NCI-H1105 (cell line): ENCODE data around the gene PERP.
"Not testable (repeated sequence)": the region's sequence is repeated elsewhere in the genome, so short reads cannot be mapped to it uniquely, and the experiment has no call there.

Source experiments
- DNase-seq: peaks from one replicate; lab custom pipeline; 2025; lab: John Stamatoyannopoulos, UW

PERP gene

GRCh38 chr6:138107078-138107751 lies at the start of gene PERP:
PERP (minus strand) TSS chr6:138107419; CDS start chr6:138107340, 79 bp downstream.
- DNase-seq = peak; percentile 54

- no peak for DNase-seq
Observed at GRCh38 chr6:138155443-138155842, 48.2 kb upstream of the PERP start.

- DNase-seq = no peak
Observed at GRCh38 chr6:138146544-138146943, 39.3 kb upstream of the PERP start.

- DNase-seq = no peak
Observed at GRCh38 chr6:138145402-138145801, 38.2 kb upstream of the PERP start.

- no peak for DNase-seq
Observed at GRCh38 chr6:138142806-138143205, 35.6 kb upstream of the PERP start.

GRCh38 chr6:138129190-138129589 lies 22.0 kb upstream of the PERP start:
- no peak for DNase-seq

GRCh38 chr6:138128096-138128495 lies 20.9 kb upstream of the PERP start:
- no peak for DNase-seq

- DNase-seq = no peak
Observed at GRCh38 chr6:138124096-138124495, 16.9 kb upstream of the PERP start.

GRCh38 chr6:138119976-138120375 lies 12.8 kb upstream of the PERP start:
- DNase-seq = no peak

- not testable (repeated sequence) for DNase-seq
Observed at GRCh38 chr6:138119229-138119628, 12.0 kb upstream of the PERP start.

- DNase-seq = no peak
Observed at GRCh38 chr6:138117376-138117914, 10.2 kb upstream of the PERP start.

- no peak for DNase-seq
Observed at GRCh38 chr6:138116661-138116999, 9.4 kb upstream of the PERP start.

- DNase-seq = peak; percentile 57
Observed at GRCh38 chr6:138115877-138116660, 8.8 kb upstream of the PERP start.

- DNase-seq = peak; percentile 20
Observed at GRCh38 chr6:138115201-138115600, 8.0 kb upstream of the PERP start.

GRCh38 chr6:138113588-138114210 lies 6.5 kb upstream of the PERP start:
- DNase-seq = no peak

GRCh38 chr6:138110229-138110628 lies 3.0 kb upstream of the PERP start:
- DNase-seq = no peak

- peak; percentile 72 for DNase-seq
Observed at GRCh38 chr6:138109042-138109997, 2.1 kb upstream of the PERP start.

GRCh38 chr6:138107752-138108592 lies 753 bp upstream of the PERP start:
- peak; percentile 59 for DNase-seq

GRCh38 chr6:138106665-138107077 lies 548 bp downstream of the PERP start:
- DNase-seq = no peak

GRCh38 chr6:138105880-138106664 lies 1.1 kb downstream of the PERP start:
- peak; percentile 29 for DNase-seq
